Hepatocyte (in vitro differentiated cells): ENCODE measurements around the gene ADAMTSL3. TPM values are rescaled to one million over a fixed set of nuclear protein-coding genes. Genes with fewer than 3 reads are reported as not detected.

Source experiments
- DNase-seq: peaks from one replicate; pipeline ENCODE4 v3.0.0-alpha.2; 2016; ENCODE audit warnings: low spot score
- H2AFZ ChIP-seq: fragments of 200-600 bp; sonication (generic); 2 replicates; pipeline ENCODE4 v1.6.0; 2016; ENCODE audit warnings: antibody characterized with exemption, mild to moderate bottlenecking
- H3K27ac ChIP-seq: fragments of 200-600 bp; sonication (generic); 2 replicates; pipeline ENCODE4 v1.5.1; 2016; ENCODE audit warnings: mild to moderate bottlenecking
- H3K27me3 ChIP-seq: fragments of 200-600 bp; sonication (generic); 2 replicates; pipeline ENCODE4 v1.6.1; 2016
- H3K36me3 ChIP-seq: fragments of 200-600 bp; sonication (generic); replicated peaks from 2 replicates; pipeline ENCODE4 v1.5.1; 2016; ENCODE audit warnings: low read depth; ENCODE audit not compliant: insufficient read depth
- H3K4me1 ChIP-seq: fragments of 200-600 bp; sonication (generic); 2 replicates; pipeline ENCODE4 v1.5.1; 2016; ENCODE audit warnings: mild to moderate bottlenecking, moderate library complexity; ENCODE audit not compliant: insufficient read depth
- H3K4me2 ChIP-seq: fragments of 200-600 bp; sonication (generic); 2 replicates; pipeline ENCODE4 v1.6.0; 2016
- H3K4me3 ChIP-seq: fragments of 200-600 bp; sonication (generic); 2 replicates; pipeline ENCODE4 v1.5.1; 2016; ENCODE audit warnings: mild to moderate bottlenecking
- H3K79me2 ChIP-seq: fragments of 200-600 bp; sonication (generic); 2 replicates; pipeline ENCODE4 v1.6.0; 2017; ENCODE audit warnings: mild to moderate bottlenecking
- H3K9me2 ChIP-seq: fragments of 200-600 bp; sonication (generic); replicated peaks from 2 replicates; pipeline ENCODE4 v1.6.0; 2017; ENCODE audit warnings: mild to moderate bottlenecking; ENCODE audit not compliant: insufficient read depth
- H3K9me3 ChIP-seq: fragments of 200-600 bp; sonication (generic); 2 replicates; pipeline ENCODE4 v1.5.1; 2016; ENCODE audit warnings: low read depth, mild to moderate bottlenecking
- H4K20me1 ChIP-seq: fragments of 200-600 bp; sonication (generic); 2 replicates; pipeline ENCODE4 v1.6.0; 2016; ENCODE audit warnings: mild to moderate bottlenecking; ENCODE audit not compliant: insufficient read depth, poor library complexity, severe bottlenecking
- EZH2 ChIP-seq: fragments of 200-600 bp; sonication (generic); IDR thresholded peaks from 2 replicates; pipeline ENCODE4 v1.6.1; 2016; ENCODE audit warnings: antibody characterized with exemption, mild to moderate bottlenecking, borderline replicate concordance
- EZH2phosphoT487 ChIP-seq: fragments of 200-600 bp; sonication (generic); IDR thresholded peaks from one replicate; pipeline ENCODE4 v1.6.1; 2018; ENCODE audit warnings: antibody characterized with exemption, mild to moderate bottlenecking, low read depth, moderate library complexity; ENCODE audit not compliant: unreplicated experiment, severe bottlenecking
- WGBS: methylation state at CpG from one replicate; pipeline ENCODE4 v1.1.6; 2016; ENCODE audit warnings: low lambda C conversion rate; ENCODE audit errors: missing lambda C conversion rate; 5-methylcytosine and 5-hydroxymethylcytosine counted together
- polyA plus RNA-seq: library from polyadenylated mRNA; unstranded; fragments of >200 nt; fragmentation: Nextera tagmentation; extraction: Ambion mirVana; gene quantifications from 2 replicates; pipeline ENCODE4 v1.2.1, GENCODE V29; 2016
- total RNA-seq: library from RNA; depleted of rRNA; stranded (reverse); fragments of >200 nt; gene quantifications from 2 replicates; pipeline ENCODE4 v1.2.3, GENCODE V29; 2014
- TF ChIP-seq, protein P1 (sequence below): fragments of 200-600 bp; sonication (generic); IDR thresholded peaks from 2 replicates; pipeline ENCODE4 v1.5.1; 2016; ENCODE audit warnings: antibody characterized with exemption, mild to moderate bottlenecking; ENCODE audit not compliant: poor library complexity

The ADAMTSL3 gene
- total and polyA plus RNA-seq, 2 experiments from 2014 or later = 5.0 to 5.2 TPM

DNA sequence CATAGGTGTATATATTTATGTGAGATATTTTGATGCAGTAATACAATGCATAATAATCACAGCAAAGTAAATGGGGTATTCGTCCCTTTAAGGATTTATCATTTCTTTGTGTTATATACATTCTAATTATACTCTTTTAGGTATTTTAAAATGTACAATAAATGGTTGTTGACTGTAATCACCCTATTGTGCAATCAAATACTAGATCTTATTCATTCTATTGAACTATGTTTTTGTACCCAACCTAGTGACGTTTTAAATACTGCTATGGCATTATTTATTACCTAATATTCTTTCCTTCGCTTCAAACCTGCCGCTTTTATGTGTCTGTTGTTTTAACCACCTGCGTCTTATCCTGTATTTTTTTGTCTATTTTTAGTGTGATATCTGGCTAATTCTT is 132.4 kb downstream of the ADAMTSL3 start:
- DNase-seq = no peak
- no peaks in the 10 kb centered on the region for H3K4me1 ChIP-seq
- no peak overlapping the region for H2AFZ ChIP-seq
- H3K4me3 ChIP-seq = no peak overlapping the region
- WGBS = 92% methylated on average over 5 of the region's 5 CpGs
- H3K79me2 ChIP-seq = no peaks in the 10 kb centered on the region
- no peak overlapping the region for H3K4me2 ChIP-seq
- no peaks in the 10 kb centered on the region for H4K20me1 ChIP-seq
- no peaks in the 10 kb centered on the region for H3K9me2 ChIP-seq
- H3K36me3 ChIP-seq = no peaks in the 10 kb centered on the region
- no peak overlapping the region for H3K27ac ChIP-seq
- no peaks in the 10 kb centered on the region for H3K9me3 ChIP-seq
- H3K27me3 ChIP-seq = no peaks in the 10 kb centered on the region
- TF ChIP-seq EZH2phosphoT487 = no peak
- no peak for TF ChIP-seq EZH2
- TF ChIP-seq, protein P1, sequence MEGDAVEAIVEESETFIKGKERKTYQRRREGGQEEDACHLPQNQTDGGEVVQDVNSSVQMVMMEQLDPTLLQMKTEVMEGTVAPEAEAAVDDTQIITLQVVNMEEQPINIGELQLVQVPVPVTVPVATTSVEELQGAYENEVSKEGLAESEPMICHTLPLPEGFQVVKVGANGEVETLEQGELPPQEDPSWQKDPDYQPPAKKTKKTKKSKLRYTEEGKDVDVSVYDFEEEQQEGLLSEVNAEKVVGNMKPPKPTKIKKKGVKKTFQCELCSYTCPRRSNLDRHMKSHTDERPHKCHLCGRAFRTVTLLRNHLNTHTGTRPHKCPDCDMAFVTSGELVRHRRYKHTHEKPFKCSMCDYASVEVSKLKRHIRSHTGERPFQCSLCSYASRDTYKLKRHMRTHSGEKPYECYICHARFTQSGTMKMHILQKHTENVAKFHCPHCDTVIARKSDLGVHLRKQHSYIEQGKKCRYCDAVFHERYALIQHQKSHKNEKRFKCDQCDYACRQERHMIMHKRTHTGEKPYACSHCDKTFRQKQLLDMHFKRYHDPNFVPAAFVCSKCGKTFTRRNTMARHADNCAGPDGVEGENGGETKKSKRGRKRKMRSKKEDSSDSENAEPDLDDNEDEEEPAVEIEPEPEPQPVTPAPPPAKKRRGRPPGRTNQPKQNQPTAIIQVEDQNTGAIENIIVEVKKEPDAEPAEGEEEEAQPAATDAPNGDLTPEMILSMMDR = no peak

DNA sequence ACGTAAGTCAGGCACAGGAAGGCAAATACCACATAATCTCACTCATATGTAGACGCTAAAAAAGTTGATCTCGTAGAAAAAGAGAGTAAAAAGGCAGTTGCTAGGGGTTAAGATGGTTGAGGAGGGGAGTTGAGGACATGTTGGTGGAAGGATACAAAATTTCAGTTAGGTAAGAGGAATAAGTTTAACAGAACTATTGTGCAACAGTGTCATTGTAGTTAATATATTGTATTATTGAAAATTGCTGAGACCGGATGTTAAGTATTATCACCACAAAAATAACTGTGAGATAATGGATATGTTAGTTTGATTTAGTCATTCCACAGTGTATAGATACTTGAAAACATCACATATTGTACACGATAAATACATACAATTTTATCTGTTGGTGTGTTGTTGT is 139.1 kb downstream of the ADAMTSL3 start:
- H3K4me2 ChIP-seq = no peak overlapping the region
- H3K27me3 ChIP-seq = no peaks in the 10 kb centered on the region
- no peaks in the 10 kb centered on the region for H3K9me2 ChIP-seq
- H3K4me1 ChIP-seq = no peaks in the 10 kb centered on the region
- no peak for DNase-seq
- no peaks in the 10 kb centered on the region for H3K79me2 ChIP-seq
- 91% methylated on average over 5 of the region's 5 CpGs for WGBS
- no peak overlapping the region for H2AFZ ChIP-seq
- no peak overlapping the region for H3K4me3 ChIP-seq
- no peaks in the 10 kb centered on the region for H3K9me3 ChIP-seq
- H3K27ac ChIP-seq = no peak overlapping the region
- H4K20me1 ChIP-seq = no peaks in the 10 kb centered on the region
- H3K36me3 ChIP-seq = no peaks in the 10 kb centered on the region
- TF ChIP-seq EZH2 = no peak
- TF ChIP-seq EZH2phosphoT487 = no peak
- TF ChIP-seq, protein P1 = no peak

DNA sequence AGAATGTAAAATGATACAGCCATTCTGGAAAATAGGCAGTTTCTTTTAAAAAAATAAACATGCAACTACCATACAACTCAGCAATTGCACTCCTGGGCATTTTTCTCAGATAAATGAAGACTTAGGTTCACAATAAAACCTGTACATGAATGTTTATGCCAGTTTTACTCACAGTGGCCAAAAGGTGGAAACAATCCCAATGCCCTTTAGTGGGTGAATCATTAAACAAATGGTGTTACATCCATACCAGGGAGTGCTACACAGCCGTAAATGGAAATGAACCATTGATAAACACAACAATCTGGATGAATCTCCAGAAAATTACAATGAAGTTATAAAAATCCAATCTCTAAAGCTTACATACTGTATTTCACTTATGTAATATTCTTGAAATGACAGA is 140.3 kb downstream of the ADAMTSL3 start:
- no peak overlapping the region for H3K4me3 ChIP-seq
- 65% methylated on average over 1 of the region's 1 CpG for WGBS
- no peaks in the 10 kb centered on the region for H4K20me1 ChIP-seq
- no peaks in the 10 kb centered on the region for H3K9me2 ChIP-seq
- H2AFZ ChIP-seq = no peak overlapping the region
- H3K36me3 ChIP-seq = no peaks in the 10 kb centered on the region
- H3K4me1 ChIP-seq = no peaks in the 10 kb centered on the region
- no peaks in the 10 kb centered on the region for H3K27me3 ChIP-seq
- DNase-seq = no peak
- H3K9me3 ChIP-seq = no peaks in the 10 kb centered on the region
- TF ChIP-seq EZH2 (no peak), EZH2phosphoT487 (no peak)
- TF ChIP-seq, protein P1 = no peak
- no peak overlapping the region for H3K27ac ChIP-seq
- H3K4me2 ChIP-seq = no peak overlapping the region
- no peaks in the 10 kb centered on the region for H3K79me2 ChIP-seq

DNA sequence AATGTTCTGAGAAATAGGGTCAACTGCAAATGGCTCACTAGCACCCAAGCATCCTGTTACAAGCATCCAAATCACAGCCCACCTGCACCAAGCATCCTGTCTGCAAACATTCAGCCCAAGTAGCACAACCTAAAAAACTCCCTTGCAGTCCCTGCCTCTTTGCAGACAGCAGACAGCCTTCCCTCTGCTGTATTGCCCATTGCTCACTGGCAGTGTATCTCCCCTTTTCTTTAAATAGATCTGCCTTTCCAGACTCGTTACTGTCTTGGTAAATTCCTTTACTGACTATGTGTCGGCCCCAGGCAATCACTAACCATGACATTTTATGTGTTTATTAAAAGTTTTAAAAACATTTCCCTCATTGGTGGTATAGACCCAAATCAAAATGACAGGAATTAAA is 155.4 kb downstream of the ADAMTSL3 start:
- Histone ChIP-seq H3K4me2 (no peak overlapping the region), H2AFZ (no peak overlapping the region), H3K27ac (no peak overlapping the region), H3K79me2 (no peaks in the 10 kb centered on the region), H3K4me1 (no peaks in the 10 kb centered on the region), H3K4me3 (no peak overlapping the region), H4K20me1 (no peaks in the 10 kb centered on the region), H3K9me3 (peaks cover 7% of the 10 kb centered on the region), H3K36me3 (no peaks in the 10 kb centered on the region), H3K27me3 (no peaks in the 10 kb centered on the region), H3K9me2 (no peaks in the 10 kb centered on the region)
- no peak for DNase-seq
- WGBS = 62% methylated on average over 2 of the region's 2 CpGs
- TF ChIP-seq EZH2phosphoT487 (no peak), EZH2 (no peak)
- TF ChIP-seq, protein P1 = no peak
